Upper lobe of right lung (tissue), 1 donor: ENCODE data around the gene IL4I1. TPM values are rescaled to one million over a fixed set of nuclear protein-coding genes. Genes with fewer than 3 reads are reported as not detected.

Experiments used
- ATAC-seq: fragments of 200-7000 bp; cut with Tn5 transposase; one replicate; pipeline ENCODE4 v1.9.1; 2020; ENCODE audit warnings: mild to moderate bottlenecking, moderate library complexity
- DNase-seq: peaks from one replicate; pipeline ENCODE4 v3.0.0-alpha.2; 2020
- H3K27ac ChIP-seq: fragments of 200-600 bp; one replicate; pipeline ENCODE4 v1.8.0; 2022
- H3K27me3 ChIP-seq: fragments of 200-600 bp; one replicate; pipeline ENCODE4 v1.8.0; 2022; ENCODE audit warnings: mild to moderate bottlenecking
- H3K36me3 ChIP-seq: fragments of 200-600 bp; one replicate; pipeline ENCODE4 v1.8.0; 2022
- H3K4me1 ChIP-seq: fragments of 200-600 bp; one replicate; pipeline ENCODE4 v1.8.0; 2022
- H3K4me3 ChIP-seq: fragments of 200-600 bp; one replicate; pipeline ENCODE4 v1.8.0; 2022; ENCODE audit warnings: mild to moderate bottlenecking
- H3K9me3 ChIP-seq: fragments of 200-600 bp; one replicate; pipeline ENCODE4 v1.8.0; 2022
- CTCF ChIP-seq: fragments of 200-600 bp; IDR thresholded peaks from one replicate; pipeline ENCODE4 v1.8.0; 2022; ENCODE audit warnings: antibody characterized with exemption
- intact Hi-C: fragments of 100-400 bp; cut with DNase I; formaldehyde crosslinking; loops from one replicate; pipeline ENCODE4 v1.11.0; 2022
- total RNA-seq: library from RNA; stranded (reverse); fragmentation: NEBNext Ultra II Directional; extraction: Animal tissue kit (Norgen Biotek cat#: 25700); gene quantifications from one replicate; pipeline ENCODE4 v1.2.1, GENCODE V29; 2021
- donor health status: DM: no; HTN: yes; CAD: no; lungs with severe emphysema.

IL4I1 gene
- total RNA-seq, 1 donor from 2014 or later, result 1.8 TPM

DNA sequence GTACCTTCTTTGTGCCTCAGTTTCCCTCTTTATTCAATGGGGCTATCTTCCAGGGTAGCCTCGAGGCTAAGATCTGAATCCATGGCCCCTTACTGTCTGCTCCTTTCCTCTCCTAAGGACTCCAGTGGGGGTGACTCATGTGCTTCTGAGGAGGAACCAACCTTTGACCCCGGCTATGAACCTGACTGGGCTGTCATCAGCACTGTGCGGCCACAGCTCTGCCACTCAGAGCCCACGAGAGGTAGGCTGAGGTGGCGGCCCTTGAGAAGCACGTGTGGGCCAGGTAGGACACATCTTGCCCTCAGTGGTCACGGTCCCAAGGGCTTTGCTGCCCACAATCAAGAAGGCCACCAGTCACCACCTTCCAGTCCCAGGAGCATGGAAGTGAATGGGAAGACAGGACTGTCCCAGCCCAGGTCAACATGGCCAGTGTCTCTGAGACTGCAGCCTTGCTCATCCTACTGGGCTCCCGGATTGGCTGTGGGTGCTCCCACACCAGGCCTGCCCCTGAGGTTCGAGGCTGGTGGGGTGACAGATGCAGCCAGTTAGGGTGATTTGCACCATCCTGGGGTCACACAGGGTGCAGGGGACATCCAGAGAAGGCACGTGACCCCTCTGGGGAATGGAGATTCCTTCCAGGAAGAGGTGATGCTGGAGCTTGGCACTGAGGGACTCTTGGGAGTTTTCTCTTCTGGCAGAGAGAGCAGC, 16.4 kb downstream of the IL4I1 start:
- Histone ChIP-seq H3K4me3 (no peak overlapping the region), H3K27ac (no peak overlapping the region), H3K36me3 (peaks cover 67% of the 10 kb centered on the region), H3K4me1 (peaks cover 18% of the 10 kb centered on the region), H3K9me3 (no peaks in the 10 kb centered on the region), H3K27me3 (no peaks in the 10 kb centered on the region)
- ATAC-seq (no peak), DNase-seq (no peak)
- intact Hi-C loops, result no loop called here
- TF ChIP-seq CTCF, result no peak

DNA sequence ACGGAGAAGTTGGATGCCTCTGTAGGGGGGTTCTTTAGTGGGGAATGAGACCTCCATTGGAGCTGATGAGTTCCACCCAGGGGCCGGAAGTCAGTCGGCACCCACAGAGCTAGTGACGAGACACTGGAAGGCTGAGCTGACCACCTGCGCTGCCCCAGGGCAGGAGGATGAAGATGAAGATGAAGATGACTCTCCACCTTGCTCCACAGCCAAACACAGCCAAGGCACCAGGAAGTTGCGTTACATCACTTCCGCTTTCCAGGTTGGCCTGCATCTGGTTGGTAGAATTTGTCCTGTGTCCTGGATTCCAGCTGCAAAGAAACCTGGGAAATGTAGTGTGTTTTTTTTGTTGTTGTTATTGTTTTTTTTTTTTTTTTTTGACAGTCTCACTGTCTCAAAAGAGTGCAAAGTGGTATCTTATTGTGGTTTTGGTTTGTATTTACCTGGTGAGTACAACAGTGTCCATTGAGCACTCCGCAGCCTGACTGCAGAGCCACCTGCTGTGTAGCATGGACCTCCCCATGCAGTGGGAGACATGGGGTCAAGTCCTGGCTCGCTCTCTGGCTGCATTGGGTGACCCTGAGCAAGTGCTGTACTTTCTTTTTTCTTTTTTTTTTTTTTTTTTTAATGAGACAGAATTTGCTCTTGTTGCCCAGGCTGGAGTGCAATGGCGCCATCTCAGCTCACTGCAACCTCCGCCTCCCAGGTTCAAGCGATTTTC, 17.3 kb downstream of the IL4I1 start:
- no peak for TF ChIP-seq CTCF
- Histone ChIP-seq H3K27ac (no peak overlapping the region), H3K27me3 (no peaks in the 10 kb centered on the region), H3K36me3 (peaks cover 58% of the 10 kb centered on the region), H3K4me1 (peaks cover 22% of the 10 kb centered on the region), H3K4me3 (no peak overlapping the region), H3K9me3 (no peaks in the 10 kb centered on the region)
- intact Hi-C loops, result no loop called here
- no peak for DNase-seq
- no peak for ATAC-seq

DNA sequence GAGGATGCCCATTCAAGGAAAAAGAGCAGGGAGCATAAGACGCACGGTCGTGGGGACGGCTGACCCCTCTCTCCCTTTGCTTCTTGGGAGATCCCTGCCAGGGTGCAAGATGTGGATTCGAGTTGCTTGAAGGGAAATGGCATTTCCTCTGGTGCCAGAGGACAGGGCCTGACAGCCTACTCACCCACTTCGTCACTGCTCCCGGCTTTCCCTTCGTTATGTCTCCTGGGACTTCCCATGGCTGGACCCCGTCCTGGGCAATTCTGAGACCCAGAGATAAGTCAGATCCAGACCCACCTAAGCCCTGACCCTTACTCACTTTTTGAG, 18.0 kb downstream of the IL4I1 start:
- peak overlapping the region; percentile 82 for H3K4me3 ChIP-seq

DNA sequence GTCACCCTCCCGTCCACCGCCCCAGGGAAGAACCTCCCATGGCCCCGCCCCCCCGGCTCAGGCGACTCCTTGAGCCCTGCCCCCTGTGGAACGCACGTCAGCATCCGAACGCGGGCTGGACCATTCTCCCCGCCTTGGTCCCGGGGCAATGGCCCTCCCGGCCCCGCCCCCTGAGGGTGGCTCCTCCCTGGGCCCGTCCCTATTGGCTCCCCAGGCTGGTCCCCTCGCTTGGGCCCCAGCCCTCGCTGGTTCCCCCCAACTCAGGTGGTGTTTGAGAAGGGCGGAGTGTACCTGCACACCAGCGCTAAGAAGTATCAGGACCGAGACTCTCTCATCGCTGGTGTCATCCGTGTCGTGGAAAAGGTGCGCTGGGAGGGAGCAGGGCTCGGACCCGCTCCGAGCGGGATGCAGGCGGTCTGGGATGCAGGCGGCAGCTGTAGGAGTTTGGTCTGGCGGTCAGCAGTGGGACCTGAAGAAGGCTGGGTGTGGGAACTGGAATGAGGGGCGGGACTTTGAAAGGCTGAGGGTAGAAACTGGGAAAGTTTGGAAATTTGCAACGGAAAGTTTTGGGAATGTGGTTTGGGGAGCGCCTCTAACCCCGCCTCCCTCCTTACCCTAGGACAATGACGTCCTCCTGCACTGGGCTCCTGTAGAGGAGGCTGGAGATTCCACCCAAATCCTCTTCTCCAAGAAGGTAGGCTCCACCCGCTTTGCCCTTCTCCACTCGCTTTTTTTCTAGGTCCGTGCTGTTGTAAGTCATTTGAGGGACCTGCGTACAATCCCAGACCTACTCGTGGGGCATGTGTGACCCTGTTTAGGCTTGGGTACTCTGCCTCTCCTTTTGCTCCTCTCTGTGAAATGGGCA, 18.6 kb downstream of the IL4I1 start:
- Histone ChIP-seq H3K4me3 (peak overlapping the region; percentile 82), H3K4me1 (peaks cover 22% of the 10 kb centered on the region), H3K27me3 (no peaks in the 10 kb centered on the region), H3K9me3 (no peaks in the 10 kb centered on the region), H3K36me3 (peaks cover 45% of the 10 kb centered on the region), H3K27ac (peak overlapping the region; percentile 100)
- intact Hi-C loops, result no loop called here
- ATAC-seq (peak; percentile 83), DNase-seq (peak; percentile 100)
- no peak for TF ChIP-seq CTCF

More for the DNA sequence above, 18.0 kb downstream of the IL4I1 start:
- intact Hi-C loops, result no loop called here
- Histone ChIP-seq H3K27ac (no peak overlapping the region), H3K9me3 (no peaks in the 10 kb centered on the region), H3K4me1 (peaks cover 22% of the 10 kb centered on the region), H3K36me3 (peaks cover 51% of the 10 kb centered on the region), H3K27me3 (no peaks in the 10 kb centered on the region)
- TF ChIP-seq CTCF, result no peak
- ATAC-seq, result no peak
- DNase-seq, result no peak

DNA sequence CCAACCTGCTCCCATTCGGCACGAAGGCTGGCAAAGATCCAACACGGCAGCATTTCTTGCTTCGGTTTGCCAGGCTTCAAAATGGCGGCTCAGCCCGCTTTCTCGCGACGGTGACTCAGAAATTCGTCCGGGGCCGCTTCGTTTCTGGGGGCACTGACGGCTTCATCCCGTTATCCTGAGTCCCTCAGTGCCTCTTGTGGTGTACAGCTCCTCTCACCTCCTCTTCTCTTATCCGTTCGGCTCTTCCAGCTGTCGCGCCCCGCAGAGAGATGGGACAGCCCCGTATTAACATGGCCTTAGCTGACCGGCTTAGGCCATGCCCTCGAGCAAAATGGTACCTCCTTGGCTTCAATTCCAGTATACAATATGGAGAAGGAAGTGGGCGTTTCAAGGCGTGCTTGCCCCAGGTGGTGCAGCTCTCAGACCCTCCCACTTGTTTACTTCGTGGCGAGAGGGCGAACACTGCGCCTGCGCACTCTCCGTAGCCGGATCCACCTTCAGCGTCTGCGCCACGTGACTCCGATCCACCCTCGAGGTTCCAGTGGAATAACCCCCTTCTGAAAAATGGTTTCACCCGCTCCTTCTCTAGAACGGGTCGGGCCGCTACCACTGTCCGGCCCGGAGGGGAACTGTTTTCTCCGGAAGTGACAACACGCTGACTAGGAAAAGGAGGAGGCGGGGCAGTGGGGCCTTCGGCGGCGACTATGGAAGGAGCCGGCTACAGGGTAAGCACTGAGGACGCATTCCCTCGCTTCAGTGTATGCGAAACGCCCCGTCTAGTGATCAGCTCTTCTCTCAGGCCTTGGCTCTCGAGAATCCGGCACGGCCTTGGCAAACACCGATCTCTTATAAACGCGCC, 19.4 kb downstream of the IL4I1 start, which contains the start of the genes AKT1S1 and TBC1D17:
AKT1S1 (minus strand) TSS at position 336 of the 859 bp plus-strand sequence. CDS start 4,060 bp downstream, outside the sequence.
TBC1D17 (plus strand) TSS at position 683 of the 859 bp plus-strand sequence; CDS start at position 705, 22 bp downstream.
- ATAC-seq, result peak; percentile 83
- peak within 1 kb of the TSS; percentile 82 for H3K4me3 ChIP-seq
- no peaks in the 10 kb centered on the region for H3K9me3 ChIP-seq
- peaks cover 22% of the 10 kb centered on the region for H3K4me1 ChIP-seq
- DNase-seq, result peak; percentile 99
- no peaks in the 10 kb centered on the region for H3K27me3 ChIP-seq
- TF ChIP-seq CTCF, result no peak
- H3K27ac ChIP-seq, result peak within 1 kb of the TSS; percentile 100
- intact Hi-C loops, result no loop called here
- peaks cover 36% of the 10 kb centered on the region for H3K36me3 ChIP-seq
